SW480 (cell line): ENCODE results near the gene EPS8L2.

Experiments used
- DNase-seq: peaks from one replicate; pipeline ENCODE4 v3.0.0-alpha.2; 2016; ENCODE audit warnings: low spot score

EPS8L2 gene

DNA sequence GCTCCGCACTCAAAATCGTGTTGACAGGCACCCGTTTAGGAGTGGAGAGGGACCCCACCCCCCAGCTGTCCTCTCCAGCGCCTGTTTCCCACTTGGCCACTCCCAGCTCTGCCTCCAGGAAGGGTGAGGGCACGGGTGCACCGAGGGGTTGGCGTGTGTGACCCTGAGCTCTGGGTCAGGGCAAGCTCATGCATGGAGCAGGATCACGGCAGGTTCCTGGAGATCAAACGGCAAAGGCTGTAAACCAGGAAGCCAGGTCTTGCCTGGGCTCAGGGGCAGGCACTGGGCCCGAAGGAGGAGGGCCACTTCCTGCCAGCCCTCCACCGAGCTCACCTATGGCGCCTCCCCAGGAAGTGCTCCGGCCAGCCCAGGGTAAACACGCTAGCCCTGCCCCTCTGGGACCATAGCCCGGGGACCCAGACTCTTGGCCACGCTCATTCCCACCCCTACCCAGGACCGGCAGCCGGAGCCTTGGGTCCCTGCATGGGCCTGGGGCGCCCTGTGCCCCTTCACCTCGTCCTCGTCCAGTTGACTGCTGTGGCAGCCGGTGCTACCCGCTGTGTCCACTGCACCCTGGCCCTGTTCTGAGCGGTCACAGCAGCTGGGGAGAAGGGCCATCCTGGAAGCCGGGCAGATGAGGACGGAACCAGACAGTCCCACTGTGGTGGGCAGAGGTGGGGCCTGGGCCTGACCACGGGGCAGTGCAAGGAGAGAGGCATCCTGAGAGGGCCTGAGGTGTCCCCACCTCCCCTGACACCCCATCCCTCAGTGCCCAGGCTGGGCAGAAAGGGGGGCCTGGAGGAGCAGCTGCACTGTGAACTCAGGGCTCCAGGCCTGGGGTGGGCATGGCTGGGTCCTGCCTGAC, 1.0 kb upstream of the EPS8L2 start:
- peak; percentile 78 for DNase-seq

DNA sequence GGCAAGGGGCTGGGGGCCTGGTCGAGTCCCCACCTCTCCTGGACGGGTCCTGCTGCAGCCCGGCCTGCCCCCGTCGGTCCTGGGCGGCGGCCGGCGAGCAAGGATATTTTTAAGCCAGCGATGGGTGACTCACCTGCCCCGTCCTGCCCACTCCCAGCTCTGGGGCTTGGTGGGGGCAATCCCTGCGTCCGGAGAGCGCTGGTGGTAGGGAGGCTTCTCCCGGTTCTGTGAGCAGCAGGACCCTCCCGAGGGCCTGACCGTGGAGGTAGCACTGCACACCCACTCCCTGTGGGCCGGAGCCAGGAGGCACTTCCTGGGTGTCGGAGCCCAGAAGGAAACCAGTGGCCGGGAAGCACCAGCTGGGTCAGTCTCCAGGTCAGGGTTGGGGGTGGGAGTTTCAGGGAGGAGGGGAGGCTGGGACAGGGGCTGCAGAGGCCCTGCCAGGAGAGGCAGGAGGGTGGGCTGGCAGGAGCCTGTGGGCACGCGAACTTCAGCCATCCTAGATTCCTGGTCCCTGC, 467 bp downstream of the EPS8L2 start:
- DNase-seq, result peak; percentile 60

DNA sequence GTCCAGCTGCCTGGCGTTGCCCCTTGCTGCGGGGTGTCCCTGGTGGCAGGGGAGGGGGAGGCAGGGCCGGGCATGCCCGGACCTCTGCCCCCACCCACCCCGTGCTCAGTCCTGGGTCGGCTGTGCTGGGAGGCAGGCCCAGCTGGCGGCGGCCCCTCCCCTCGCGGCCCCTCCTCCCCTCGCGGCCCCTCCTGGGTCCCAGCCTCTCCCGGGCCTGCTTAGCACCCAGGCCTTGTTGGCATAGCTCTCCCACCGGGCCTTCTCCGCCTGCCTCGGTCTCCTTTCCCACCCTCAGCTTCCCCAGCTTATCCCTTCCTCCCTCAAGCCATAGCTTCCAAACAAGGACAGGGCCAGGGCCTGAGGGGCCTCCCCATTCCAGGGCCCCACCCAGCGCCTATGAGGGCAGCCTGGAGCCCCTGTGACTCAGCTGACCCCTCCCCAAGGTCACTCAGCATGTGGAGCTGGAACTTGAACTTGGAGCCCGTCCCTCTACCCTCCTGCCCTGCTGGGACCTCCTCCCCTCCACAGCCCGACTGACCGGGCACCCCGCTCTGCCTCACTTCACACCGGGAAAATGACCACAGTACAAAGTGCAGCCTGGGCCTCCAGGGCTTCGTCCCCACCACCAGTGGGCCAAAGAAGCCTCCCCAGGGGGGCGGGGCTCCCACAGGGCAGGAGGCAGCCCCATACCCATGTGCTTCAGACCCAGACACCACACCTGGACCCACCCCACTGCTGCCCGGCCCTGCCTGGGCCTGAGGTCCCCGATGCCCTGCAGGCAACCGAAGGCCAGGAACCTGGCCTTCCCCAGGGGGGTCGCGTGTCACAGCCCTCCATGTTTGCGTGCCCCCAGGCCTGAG, 1.2 kb downstream of the EPS8L2 start:
- peak; percentile 39 for DNase-seq

DNA sequence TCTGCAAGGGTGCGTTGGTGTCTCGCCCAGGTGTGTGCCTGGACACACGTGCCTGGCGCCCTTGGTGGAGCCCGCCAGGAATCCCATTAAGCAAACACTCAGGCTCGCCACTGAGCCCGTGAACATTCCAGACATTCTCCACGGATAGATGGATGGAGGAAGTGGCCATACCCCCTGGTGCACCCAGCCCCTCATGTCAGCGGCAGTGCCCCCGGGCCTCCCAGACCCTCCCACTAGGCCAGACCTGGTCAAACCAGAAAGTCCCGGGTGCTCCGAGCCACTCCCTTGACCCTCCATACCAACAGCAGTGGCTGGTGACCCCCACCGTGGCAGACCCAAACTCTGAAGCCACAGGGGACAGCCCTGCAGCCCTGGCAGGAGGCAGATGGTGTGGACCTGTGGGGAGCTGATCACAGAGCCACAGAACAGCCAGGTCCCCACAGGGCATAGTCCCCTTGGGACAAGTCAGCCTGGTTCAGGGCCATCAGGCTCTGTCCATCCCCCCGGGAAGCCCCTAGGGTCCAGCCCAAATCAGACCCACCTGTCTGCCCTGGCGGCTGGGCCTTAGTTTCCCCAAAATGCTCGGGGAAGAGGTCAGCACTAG, 1.9 kb downstream of the EPS8L2 start:
- no peak for DNase-seq

DNA sequence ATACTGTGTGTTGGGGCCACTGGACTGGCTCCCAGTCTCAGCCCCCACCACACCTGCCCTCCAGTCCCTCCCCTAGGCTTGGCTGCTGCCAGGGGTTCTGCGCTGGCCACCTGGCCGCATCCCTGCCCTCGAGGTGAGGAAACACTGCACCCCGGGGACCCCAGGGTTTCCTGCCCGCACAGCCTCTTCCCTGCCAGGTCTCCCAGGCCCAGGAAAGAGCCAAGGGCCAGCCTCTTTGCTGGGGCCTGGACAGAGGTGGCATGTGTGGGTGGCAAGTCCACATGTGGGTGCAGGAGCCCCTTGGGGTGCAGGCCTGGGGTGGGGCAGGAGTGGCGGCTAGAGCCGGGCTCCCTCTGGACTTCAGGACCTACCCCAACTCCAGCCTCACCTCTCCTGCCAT, 2.5 kb downstream of the EPS8L2 start:
- DNase-seq, result no peak

- DNase-seq, result no peak
Measured at GRCh38 chr11:709109-709997, 3.3 kb downstream of the EPS8L2 start.

DNA sequence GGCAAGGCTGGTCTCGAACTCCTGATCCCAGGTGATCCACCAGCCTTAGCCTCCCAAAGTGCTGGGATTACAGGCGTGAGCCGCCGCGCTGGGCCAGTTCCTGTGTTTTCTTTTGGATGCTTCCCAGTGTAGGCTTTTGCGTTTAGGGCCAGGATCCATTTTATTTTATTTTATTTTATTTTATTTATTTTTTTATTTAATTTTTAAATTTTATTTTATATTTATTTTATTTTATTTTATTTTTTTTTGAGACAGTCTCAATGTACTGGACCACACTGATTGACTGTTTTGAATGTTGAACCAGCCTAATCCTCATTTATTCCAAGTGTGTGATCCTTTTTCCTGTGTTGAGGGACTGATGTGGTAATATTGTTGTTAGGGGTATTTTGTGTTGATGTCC, 8.4 kb downstream of the EPS8L2 start:
- DNase-seq, result no peak

DNA sequence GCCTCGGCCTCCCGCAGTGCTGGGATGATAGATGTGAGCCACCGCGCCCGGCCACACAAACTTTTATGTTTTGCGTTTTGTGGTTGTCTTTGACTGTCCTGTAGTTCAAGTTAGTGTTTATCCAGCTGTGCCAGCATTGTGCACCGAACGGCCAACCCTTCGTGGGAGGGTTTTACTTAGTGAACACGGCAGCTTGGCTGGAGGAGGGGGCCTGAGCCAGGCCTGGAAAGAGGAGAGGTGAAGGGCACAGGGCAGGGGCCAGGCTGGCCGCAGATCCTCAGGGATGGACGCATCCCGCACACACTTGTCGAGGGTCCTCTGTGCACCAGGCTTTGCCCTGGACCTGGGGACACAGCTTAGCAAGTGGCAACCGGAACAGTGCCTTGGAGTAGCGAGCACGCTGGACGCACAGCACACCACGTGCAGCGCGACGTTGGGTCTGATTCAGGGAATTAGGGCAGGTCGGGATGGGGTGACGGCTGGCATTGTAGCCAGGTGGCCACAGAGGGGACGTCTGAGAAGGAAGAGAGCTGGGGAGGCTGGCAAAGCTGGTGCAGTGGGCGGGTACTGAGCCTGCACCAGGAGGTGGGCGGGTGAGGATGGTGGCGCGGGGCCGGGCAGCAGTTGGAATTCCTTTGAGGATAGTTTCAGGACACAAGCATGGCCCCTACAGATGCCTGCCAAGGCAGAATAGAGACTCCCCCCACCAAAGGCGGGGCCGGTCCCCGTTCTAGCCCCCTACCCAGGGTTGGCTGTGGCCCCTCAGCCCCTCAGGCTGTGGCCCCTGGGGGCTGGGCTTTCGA, 13.4 kb downstream of the EPS8L2 start:
- no peak for DNase-seq

- no peak for DNase-seq
Measured at GRCh38 chr11:720017-720641, 14.1 kb downstream of the EPS8L2 start.

- DNase-seq, result peak; percentile 79
Measured at GRCh38 chr11:720642-721246, 14.7 kb downstream of the EPS8L2 start.

DNA sequence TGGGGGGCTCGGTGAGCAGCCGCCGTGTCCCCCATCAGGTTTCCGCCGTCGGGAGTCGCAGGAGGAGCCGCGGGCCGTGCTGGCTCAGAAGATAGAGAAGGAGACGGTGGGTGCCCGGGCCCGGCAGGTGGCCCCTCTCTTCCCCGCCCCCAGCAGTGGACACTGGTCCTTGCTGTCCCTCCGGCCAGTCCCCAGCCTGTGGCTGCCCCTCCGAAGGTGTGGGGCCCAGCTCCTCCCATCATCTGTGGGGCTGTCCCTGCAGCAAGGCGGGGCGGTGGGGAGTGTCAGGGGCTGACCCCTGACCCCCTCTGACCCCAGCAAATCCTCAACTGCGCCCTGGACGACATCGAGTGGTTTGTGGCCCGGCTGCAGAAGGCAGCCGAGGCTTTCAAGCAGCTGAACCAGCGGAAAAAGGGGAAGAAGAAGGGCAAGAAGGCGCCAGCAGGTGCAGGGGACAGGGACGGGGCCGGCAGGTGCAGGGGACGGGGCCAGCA, 15.3 kb downstream of the EPS8L2 start:
- no peak for DNase-seq

GRCh38 chr11:721741-722345, 15.8 kb downstream of the EPS8L2 start:
- DNase-seq, result no peak

DNA sequence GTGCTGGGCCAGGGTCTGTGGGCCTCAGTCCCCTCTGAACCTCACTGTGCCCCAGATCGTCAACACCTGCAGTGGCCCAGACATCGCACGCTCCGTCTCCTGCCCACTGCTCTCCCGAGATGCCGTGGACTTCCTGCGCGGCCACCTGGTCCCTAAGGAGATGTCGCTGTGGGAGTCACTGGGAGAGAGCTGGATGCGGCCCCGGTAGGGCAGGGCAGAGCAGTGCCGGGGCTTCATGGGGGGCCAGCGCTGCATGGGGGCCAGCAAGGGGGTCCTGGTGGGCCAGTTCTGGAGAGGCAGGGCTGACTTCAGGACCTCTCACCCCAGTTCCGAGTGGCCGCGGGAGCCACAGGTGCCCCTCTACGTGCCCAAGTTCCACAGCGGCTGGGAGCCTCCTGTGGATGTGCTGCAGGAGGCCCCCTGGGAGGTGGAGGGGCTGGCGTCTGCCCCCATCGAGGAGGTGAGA, 16.3 kb downstream of the EPS8L2 start:
- no peak for DNase-seq

DNA sequence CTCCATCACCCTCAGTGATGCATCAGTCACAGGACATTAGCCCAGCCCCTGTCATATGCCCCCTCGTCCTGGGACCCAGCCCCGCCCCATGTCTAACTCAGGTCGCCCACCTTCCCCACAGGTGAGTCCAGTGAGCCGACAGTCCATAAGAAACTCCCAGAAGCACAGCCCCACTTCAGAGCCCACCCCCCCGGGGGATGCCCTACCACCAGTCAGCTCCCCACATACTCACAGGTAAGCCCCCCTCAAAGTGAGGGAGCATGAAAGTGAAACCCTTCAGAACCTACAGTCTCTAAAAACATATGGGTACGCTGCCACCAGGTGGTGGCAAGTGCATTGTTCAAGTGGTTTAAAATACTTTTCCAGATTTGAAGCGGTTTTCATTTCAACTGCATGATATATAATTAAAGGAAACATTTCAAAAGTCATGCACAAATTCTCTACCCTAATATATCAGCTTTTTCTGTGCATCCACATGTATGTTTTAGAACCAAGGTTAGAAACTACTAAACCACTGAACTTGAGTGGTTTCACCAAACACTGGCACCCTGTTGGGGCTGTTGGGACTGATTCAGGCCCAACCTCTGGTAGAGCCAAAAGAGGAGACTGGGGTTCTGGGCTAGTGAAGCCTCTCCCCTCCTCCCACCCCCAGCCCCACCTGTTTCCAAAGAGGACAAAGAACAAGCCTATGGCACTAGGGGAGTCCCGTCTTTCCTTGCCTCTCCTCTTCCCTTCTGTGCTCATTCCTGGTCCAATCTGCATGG, 17.3 kb downstream of the EPS8L2 start:
- peak; percentile 52 for DNase-seq

GRCh38 chr11:724049-724777, 18.2 kb downstream of the EPS8L2 start:
- DNase-seq, result no peak

DNA sequence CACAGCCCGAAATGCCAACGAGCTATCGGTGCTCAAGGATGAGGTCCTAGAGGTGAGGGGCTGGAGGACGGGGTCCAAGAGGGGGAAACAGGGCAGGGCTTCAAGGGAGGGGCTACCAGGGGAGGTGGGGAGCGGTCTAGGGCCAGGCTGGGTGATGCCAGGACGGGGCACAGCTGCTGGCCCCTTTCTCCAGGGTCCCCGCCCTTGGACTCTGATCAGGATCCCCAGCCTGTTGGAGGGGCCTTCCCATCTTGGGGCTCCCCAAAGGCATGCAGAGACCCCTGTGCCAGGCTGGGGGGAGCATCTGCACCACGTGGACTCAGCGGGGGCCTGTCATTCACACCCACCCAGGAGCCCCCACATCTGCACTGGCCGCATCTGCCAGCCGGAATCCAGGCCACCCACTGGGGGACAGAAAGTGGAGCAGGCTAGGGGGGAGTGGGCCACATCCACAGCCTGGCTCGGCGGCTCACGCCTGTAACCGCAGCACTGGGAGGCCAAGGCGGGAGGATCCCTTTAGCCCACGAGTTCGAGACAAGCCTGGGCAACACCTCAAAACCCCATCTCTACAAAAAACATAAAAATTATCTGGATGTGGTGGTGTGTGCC, 18.9 kb downstream of the EPS8L2 start:
- no peak for DNase-seq

GRCh38 chr11:725624-726202, 19.7 kb downstream of the EPS8L2 start:
- no peak for DNase-seq
